GM12892 (cell line): ENCODE data around the gene BTBD7.

Experiments
- POLR2AphosphoS5 ChIP-seq: IDR thresholded peaks from 2 replicates; pipeline ENCODE4 v1.6.1; 2011; ENCODE audit warnings: low read depth, low read length, control low read depth
- TAF1 ChIP-seq: IDR thresholded peaks from 2 replicates; pipeline ENCODE4 v1.6.1; 2011; ENCODE audit warnings: low read depth, mild to moderate bottlenecking, control low read depth, low read length, borderline replicate concordance

DNA sequence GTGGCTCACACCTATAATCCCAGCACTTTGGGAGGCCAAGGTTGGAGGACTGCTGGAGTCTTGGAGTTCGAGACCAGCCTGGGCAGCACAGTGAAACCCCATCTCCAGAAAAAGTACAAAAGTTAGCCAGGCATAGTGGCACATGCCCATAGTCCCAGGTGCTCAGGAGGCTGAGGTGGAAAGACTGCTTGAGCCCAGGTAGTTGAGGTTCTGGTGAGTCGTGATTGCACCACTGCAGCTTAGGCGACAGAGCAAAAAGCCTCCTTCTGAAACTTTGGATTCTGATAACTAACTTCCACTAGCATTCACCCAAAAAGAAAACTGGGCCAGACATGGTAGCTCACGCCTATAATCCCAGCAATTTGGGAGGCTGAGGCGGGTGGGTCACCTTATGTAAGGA lies 6.6 kb downstream of the BTBD7 start:
- TF ChIP-seq POLR2AphosphoS5 (no peak), TAF1 (no peak)
